Measurements from ENCODE around the gene CACNA1C.

- TF ChIP-seq POLR2A (IDR thresholded peaks at IDR 0.05): no peak
- TF ChIP-seq, protein P1, sequence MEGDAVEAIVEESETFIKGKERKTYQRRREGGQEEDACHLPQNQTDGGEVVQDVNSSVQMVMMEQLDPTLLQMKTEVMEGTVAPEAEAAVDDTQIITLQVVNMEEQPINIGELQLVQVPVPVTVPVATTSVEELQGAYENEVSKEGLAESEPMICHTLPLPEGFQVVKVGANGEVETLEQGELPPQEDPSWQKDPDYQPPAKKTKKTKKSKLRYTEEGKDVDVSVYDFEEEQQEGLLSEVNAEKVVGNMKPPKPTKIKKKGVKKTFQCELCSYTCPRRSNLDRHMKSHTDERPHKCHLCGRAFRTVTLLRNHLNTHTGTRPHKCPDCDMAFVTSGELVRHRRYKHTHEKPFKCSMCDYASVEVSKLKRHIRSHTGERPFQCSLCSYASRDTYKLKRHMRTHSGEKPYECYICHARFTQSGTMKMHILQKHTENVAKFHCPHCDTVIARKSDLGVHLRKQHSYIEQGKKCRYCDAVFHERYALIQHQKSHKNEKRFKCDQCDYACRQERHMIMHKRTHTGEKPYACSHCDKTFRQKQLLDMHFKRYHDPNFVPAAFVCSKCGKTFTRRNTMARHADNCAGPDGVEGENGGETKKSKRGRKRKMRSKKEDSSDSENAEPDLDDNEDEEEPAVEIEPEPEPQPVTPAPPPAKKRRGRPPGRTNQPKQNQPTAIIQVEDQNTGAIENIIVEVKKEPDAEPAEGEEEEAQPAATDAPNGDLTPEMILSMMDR (IDR thresholded peaks at IDR 0.05): no peak
Measured at GRCh38 chr12:2101359-2101758, 48.6 kb downstream of the CACNA1C start.
